ENCODE measurements around the gene CTRB1. TPM values are rescaled to one million over a fixed set of nuclear protein-coding genes. Genes with fewer than 3 reads are reported as not detected.

The CTRB1 gene
- total RNA-seq, 4 donors from 2014 or later: not detected

GRCh38 chr16:75196836-75197235 is 22.0 kb upstream of the CTRB1 start:
- TF ChIP-seq CTCF (IDR thresholded peaks at IDR 0.05; ENCODE audit: low read depth): no peak

GRCh38 chr16:75197522-75198134 is 21.2 kb upstream of the CTRB1 start:
- no peak for TF ChIP-seq CTCF (IDR thresholded peaks at IDR 0.05; ENCODE audit: low read depth)

GRCh38 chr16:75198135-75198600 is 20.6 kb upstream of the CTRB1 start:
- TF ChIP-seq CTCF (IDR thresholded peaks at IDR 0.05; ENCODE audit: low read depth): no peak

- no peak for TF ChIP-seq CTCF (IDR thresholded peaks at IDR 0.05; ENCODE audit: low read depth)
These were observed 16.7 kb upstream of the CTRB1 start for GRCh38 chr16:75202069-75202590.

GRCh38 chr16:75203096-75203495 is 15.7 kb upstream of the CTRB1 start:
- no peak for TF ChIP-seq CTCF (IDR thresholded peaks at IDR 0.05; ENCODE audit: low read depth)

- TF ChIP-seq CTCF (IDR thresholded peaks at IDR 0.05; ENCODE audit: low read depth): no peak
These were observed 14.9 kb upstream of the CTRB1 start for GRCh38 chr16:75203667-75204409.

GRCh38 chr16:75204410-75204758 is 14.4 kb upstream of the CTRB1 start:
- TF ChIP-seq CTCF (IDR thresholded peaks at IDR 0.05; ENCODE audit: low read depth): no peak
